ENCODE results near the gene EPB41L3. TPM values are rescaled to one million over a fixed set of nuclear protein-coding genes. Genes with fewer than 3 reads are reported as not detected.

The EPB41L3 gene
- total and polyA plus RNA-seq, 12 donors = 36.5 to 236 (median 140) TPM

DNA sequence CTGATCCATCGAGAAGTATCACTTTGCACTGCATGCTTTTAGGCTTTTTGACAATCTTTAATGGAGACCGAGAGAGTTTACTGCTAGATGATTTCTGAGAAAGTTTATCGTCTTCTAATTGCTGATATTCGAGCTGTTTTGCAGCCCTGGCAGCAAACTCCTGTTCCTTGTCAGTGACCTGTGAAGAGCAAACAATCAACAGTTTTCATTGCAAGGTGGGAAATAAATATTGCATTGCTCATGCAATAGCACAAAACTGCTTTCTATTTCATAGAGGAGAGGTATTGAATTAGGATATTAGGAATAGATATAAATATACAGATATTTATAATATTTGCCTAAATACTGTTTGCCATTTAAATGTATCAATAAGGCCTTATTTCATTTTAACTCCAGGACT is 65.5 kb downstream of the EPB41L3 start:
- intact Hi-C loops (cut with DNase I) = no loop called here
- no peak overlapping the region for H3K27ac ChIP-seq
- H3K4me1 ChIP-seq (replicated peaks in 1 of 2) = peaks cover 0 to 22% of the 10 kb centered on the region in 2 donors
- TF ChIP-seq POLR2A (IDR thresholded peaks at IDR 0.05) (no peak), CTCF (IDR thresholded peaks at IDR 0.05) (no peak)
- H3K27me3 ChIP-seq = no peaks in the 10 kb centered on the region
- no peaks in the 10 kb centered on the region for H3K36me3 ChIP-seq (replicated peaks in 1 of 2)
- no peak overlapping the region for H3K4me3 ChIP-seq
- no peaks in the 10 kb centered on the region for H3K9me3 ChIP-seq (replicated peaks in 1 of 3)
- WGBS, 4 donors = 83 to 92% (median 89%) methylated on average over 4 of the region's 4 CpGs
- no peak for DNase-seq

GRCh38 chr18:5476961-5477800 is 66.6 kb downstream of the EPB41L3 start:
- Histone ChIP-seq H3K27ac (no peak overlapping the region), H3K4me3 (no peak overlapping the region)
- WGBS, 4 donors = 74 to 82% (median 81%) methylated on average over 6 of the region's 6 CpGs

GRCh38 chr18:5475267-5475666 is 68.5 kb downstream of the EPB41L3 start:
- Histone ChIP-seq H3K9me3 (replicated peaks in 1 of 3) (no peaks in the 10 kb centered on the region), H3K27me3 (no peaks in the 10 kb centered on the region), H3K36me3 (replicated peaks in 1 of 2) (no peaks in the 10 kb centered on the region), H3K4me1 (replicated peaks in 1 of 2) (peaks cover 0 to 17% of the 10 kb centered on the region in 2 donors), H3K27ac (no peak overlapping the region), H3K4me3 (no peak overlapping the region)
- intact Hi-C loops (cut with DNase I) = no loop called here
- TF ChIP-seq POLR2A (IDR thresholded peaks at IDR 0.05) (no peak), CTCF (IDR thresholded peaks at IDR 0.05) (no peak)
- DNase-seq = peak in 3 of 7 donors; percentile 41 to 73 (median 50)
- WGBS, 4 donors = 51 to 67% (median 61%) methylated on average over 8 of the region's 8 CpGs

More at GRCh38 chr18:5476961-5477800, 66.6 kb downstream of the EPB41L3 start:
- no peaks in the 10 kb centered on the region for H3K27me3 ChIP-seq
- intact Hi-C loops (cut with DNase I) = no loop called here
- no peaks in the 10 kb centered on the region for H3K9me3 ChIP-seq (replicated peaks in 1 of 3)
- H3K4me1 ChIP-seq (replicated peaks in 1 of 2) = peaks cover 0 to 22% of the 10 kb centered on the region in 2 donors
- H3K36me3 ChIP-seq (replicated peaks in 1 of 2) = no peaks in the 10 kb centered on the region
- no peak for DNase-seq
- no peak for TF ChIP-seq POLR2A (IDR thresholded peaks at IDR 0.05)

DNA sequence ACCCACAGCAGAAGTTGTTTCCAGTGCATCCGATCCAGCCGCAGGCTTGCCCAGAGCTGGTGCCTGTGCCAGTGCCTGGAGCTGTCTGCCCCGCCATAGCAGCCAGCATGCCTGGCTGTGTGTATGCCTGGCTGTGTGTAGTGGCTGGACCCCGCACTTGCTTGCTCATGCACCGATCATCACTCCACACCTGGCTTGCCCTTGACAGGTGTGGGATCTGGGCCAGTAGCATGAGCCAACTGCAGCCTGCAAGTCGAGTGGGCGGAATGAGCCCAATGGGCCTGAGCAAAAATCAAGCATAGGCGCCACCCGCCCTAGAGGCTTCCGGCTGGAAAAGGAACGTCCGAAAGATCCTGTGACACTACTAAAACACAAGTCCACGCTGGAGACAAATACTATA is 74.5 kb downstream of the EPB41L3 start:
- peaks cover 0 to 13% of the 10 kb centered on the region in 2 donors for H3K4me1 ChIP-seq (replicated peaks in 1 of 2)
- no peak for TF ChIP-seq POLR2A (IDR thresholded peaks at IDR 0.05)
- TF ChIP-seq CTCF (IDR thresholded peaks at IDR 0.05) = no peak
- H3K27ac ChIP-seq = no peak overlapping the region
- no peaks in the 10 kb centered on the region for H3K27me3 ChIP-seq
- DNase-seq = peak in 1 of 7 donors; percentile 49
- no peak overlapping the region for H3K4me3 ChIP-seq
- WGBS, 4 donors = 90 to 98% (median 96%) methylated on average over 9 to 13 of the region's 13 CpGs
- no peaks in the 10 kb centered on the region for H3K36me3 ChIP-seq (replicated peaks in 1 of 2)
- intact Hi-C loops (cut with DNase I) = no loop called here
- no peaks in the 10 kb centered on the region for H3K9me3 ChIP-seq (replicated peaks in 1 of 3)
